HG02884 (cell line): Measurements from ENCODE around the gene F12.
"Not testable (repeated sequence)": the region's sequence is repeated elsewhere in the genome, so short reads cannot be mapped to it uniquely, and the experiment has no call there.

Experiments
- ATAC-seq: cut with Tn5 transposase; IDR thresholded peaks from one replicate; pipeline ENCODE4 v1.9.1; 2021; ENCODE audit warnings: mild to moderate bottlenecking, moderate library complexity; ENCODE audit not compliant: unreplicated experiment

Gene F12

DNA sequence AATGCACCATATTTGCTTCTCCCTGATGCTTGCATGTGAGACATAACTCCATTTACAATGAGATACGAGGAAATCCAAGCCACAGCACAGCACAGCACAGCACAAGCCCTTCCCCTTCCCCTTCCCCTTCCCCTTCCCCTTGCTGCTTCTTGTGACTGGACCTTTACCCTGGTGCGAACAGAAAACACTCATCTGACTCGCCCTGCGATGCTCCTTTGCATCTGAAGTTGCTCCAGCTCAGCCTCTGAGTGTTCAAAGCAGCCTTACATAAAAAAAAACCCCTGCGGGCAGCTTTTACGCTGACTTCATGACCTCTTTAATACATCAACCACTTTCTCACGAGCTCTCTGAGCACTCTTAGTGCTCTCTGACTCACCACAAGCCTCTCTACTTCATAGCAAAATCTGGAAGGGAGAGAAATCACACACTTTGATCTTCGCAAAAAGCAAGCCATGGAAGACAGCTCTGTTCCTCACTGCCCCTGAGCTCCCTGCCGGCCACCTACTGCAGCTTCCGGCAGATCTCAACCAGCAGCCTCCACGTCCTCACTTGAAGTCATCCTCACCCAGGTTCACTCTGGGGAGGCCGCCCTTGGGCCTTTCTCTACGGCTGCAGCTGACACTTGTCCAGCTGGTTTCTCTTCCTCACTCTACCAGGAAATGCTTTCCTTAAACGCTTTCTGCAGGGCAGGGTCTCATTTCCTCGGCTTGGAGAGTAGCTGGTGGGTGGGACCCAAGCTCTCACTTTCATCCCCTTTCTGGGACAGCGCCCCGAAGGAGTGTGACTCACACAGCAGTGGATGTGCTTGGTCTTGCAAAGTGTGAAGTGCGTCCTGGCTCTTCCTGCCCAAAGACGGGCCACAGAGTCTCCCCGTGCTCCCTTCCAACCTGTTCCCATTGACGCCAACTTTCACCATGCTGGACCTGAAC lies 19.9 kb downstream of the F12 start:
- ATAC-seq, result no peak

GRCh38 chr5:177388521-177389052 lies 20.8 kb downstream of the F12 start:
- ATAC-seq, result no peak

DNA sequence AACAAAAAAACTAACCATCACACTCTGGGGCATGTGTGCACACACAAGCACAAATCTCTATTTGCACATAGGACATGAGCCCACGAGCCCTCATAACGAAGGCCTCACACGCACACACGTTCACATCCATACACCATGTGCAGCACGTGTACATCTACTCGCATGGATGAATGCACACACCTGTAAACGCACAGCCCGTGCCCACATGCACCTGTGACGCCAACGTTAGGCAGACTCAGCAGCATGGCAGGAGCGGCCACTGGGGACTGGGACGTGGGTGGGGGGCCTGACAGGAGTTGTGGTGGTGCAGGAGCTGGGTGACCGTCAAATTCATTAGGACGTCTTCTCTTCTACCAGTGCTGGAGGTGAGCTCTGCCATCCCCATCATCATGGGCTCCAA lies 22.0 kb downstream of the F12 start:
- no peak for ATAC-seq

- ATAC-seq, result no peak
Measured at GRCh38 chr5:177386542-177386941, 22.8 kb downstream of the F12 start.

- no peak for ATAC-seq
Measured at GRCh38 chr5:177385720-177386119, 23.6 kb downstream of the F12 start.

GRCh38 chr5:177384134-177384533 lies 25.2 kb downstream of the F12 start, which contains the start of gene SLC34A1:
SLC34A1 (plus strand) TSS chr5:177384434; CDS start chr5:177385742, 1,308 bp downstream.
- ATAC-seq, result no peak

GRCh38 chr5:177383181-177383580 lies 26.2 kb downstream of the F12 start:
- no peak for ATAC-seq

DNA sequence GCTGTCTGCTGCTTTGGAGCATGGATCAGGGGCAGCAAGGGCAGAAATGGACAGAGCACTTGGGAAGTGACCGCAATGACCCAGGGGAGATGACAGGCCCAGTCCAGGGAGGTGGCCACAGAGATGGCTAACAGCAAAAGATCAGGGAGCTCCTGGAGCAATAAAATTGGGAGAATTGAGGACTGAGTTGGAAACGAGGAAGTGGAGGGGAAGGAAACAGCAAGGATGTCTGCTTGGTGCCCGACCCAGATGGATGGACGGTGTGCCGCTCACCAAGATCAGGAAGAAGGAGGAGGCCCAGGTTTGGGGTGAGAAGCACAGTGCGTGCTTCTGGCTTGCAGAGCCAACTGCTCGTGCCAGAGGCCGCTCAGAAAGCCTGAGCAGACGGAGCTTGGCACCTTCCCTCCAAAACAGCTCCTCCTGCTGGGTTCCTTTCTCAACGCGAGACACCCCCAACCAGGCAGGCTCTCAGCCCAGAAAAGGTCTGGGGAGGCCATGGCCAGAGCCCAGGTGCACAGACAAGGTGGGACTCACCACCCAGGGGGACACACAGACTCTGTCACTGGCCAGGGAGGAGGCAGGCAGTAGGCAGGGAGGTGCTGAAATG lies 26.8 kb downstream of the F12 start:
- no peak for ATAC-seq

GRCh38 chr5:177380805-177381126 lies 28.6 kb downstream of the F12 start:
- no peak for ATAC-seq

DNA sequence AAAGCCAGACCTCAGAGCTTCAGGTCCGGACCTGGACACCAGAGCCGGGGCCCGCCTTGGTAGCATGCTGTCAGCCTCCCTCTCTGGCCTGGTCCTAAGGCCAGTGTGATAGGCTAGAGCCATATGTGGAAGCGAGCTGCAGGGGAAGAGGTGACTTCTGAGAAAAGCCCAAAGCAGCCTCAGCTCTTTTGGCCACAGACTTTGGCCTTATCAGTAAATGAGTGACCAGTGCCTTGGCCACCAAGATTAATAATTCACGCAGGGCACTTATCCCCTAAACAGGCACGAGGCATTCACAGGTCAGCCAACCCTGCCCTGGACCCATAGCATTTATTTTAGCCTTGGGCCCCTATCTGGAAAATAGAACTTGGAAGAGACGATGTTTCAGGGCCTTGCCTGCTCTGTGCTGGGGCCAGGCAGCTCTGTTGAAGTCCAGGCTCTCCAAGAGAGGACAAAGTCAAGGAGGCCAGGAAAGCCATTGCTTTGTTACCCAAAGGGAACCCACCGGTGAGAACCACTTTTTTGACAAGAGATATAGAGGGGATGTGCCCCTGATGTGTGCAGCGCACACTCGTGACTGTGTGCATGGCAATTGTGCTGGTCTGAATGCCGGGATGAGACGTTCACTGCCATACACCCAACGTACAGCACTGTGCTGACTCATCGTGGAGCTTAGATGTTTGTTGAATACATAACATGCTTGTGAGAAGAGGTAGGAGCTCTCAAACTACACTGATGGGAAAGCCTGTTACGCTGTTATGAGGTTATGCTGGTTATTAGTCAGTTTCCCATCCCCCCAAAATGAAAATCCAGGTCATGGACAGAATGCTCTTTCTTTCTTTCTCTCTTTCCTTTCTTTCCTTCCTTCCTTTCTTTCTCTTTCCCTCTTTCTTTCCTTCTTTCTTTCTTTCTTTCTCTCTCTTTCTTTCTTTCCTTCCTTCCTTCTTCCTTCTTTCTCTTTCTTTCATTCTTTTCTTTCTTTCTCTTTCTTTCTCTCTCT lies 30.2 kb downstream of the F12 start:
- ATAC-seq, result no peak

DNA sequence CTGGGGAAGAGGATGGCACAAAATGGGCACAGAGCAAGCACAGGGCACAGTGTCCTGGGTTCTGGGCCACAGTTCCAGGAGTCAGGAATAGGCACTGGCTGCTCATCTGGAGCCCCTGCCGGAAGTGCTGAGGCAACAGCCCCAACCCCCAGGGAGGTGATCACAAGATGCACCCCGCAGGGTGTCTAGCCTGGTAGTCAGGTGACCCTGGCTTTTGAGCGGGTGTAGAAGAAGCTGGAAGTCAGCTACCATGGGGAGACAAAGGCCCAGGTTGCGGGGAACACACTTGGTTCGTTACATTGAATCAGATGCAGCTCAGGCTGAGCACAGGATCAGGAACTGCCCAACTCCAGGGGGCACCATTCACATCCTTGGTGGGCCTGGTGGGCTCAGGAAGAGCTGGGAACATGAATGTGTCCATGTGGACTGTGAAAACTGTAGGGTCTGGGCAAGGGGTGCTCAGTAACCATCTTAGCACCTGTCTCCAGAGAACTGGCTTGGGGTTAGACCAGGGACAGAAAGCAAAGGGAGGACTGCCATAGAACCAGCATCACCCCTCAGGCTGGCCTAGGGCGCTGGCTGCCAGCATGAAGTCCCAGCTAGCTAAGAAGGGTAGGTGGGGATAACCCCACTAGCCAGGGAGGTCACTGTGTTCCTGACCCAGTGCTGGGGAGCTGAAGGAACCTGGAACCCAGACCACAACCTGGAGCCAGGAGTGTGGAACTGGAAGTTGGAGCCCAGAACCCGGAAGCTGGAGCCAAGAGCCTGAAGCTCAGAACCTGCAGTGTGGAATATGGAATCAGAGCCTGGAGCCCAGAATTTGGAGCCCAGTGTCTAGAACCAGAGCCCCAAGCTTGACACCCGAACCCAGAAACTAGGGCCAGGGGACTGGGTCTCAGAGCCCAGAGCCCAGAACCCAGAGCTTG lies 31.2 kb downstream of the F12 start:
- ATAC-seq, result no peak

- ATAC-seq, result no peak
Measured at GRCh38 chr5:177376107-177376506, 33.3 kb downstream of the F12 start.

GRCh38 chr5:177375516-177375915 lies 33.8 kb downstream of the F12 start:
- not testable (repeated sequence) for ATAC-seq

DNA sequence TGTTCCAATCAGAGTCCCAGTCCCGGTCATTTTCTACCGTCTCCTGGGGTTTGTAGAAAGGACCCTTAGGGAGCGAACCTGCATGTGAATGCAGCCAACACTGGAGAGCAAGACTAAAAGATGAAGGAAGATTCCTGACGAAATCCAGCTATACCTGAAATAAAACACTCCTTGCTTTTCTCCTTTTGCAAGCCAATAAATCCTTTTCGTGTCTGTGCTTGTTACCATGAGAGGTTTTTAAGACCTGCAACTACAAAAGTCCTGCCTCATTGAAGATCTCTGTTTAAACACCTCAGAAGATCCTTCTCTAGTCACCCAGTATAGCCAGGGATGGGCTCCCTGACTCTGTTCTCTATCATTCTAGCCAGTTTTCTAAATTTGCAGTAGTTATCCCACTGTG lies 35.2 kb downstream of the F12 start:
- ATAC-seq, result no peak

- ATAC-seq, result no peak
Measured at GRCh38 chr5:177373806-177374205, 35.6 kb downstream of the F12 start.

DNA sequence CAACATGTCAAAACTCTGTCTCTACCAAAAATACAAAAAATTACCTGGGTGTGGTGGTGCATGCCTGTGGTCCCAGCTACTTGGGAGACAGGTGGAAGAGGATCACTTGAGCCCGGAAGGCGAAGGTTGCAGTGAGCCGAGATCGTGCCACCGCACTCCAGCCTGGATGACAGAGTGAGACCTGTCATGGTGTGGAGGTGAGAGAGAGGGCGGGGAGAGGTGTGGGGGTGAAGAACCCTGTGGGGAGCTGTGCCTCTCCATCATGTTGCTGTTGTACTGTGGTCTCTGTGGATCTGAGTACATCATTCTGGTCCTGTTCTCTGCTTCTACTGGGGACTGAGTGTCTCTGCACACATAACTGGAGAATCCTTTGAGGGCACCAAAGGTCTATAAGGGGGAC lies 36.5 kb downstream of the F12 start:
- no peak for ATAC-seq

DNA sequence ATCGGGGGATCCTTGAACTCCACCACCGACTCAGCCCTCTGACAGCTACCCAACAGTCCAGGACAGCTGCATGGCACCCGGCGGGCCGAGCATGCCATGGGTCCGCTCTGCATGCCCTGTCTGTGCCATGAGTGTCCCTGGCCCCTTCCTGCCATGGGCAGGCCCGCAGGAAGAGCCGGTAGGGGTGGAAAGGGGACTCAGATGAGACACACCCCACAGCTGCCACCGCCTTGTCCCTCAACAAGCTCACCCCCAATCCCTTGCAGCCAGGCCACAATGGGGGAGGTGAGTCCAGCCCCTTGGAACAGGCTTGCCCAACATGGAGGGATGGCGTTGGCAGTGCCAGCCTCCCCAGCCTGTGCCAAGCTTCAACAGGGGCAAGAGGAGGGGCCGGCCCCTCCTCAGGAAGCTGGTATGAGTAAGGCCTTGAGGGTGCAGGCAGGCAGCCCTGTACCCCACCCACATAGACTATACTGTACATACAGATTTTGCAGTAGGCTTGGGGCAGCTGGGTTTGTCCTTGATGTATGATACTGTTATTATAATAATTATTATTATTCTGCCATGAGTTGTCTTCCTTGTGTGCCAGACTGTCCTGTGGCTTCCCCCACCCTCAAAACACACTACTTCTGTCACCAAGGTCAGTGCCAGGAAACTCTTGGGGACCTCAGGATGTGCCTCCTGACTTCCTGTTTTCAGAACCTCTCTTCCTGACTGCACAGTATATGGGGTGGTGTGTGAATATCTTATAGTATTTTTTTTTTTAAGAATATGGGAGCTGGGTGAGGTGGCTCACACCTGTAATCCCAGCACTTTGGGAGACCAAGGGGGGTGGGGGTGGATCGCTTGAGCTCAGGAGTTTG lies 37.1 kb downstream of the F12 start:
- no peak for ATAC-seq

- no peak for ATAC-seq
Measured at GRCh38 chr5:177371120-177372033, 38.0 kb downstream of the F12 start.
